ENCODE results near the gene TBX18. TPM values are rescaled to one million over a fixed set of nuclear protein-coding genes. Genes with fewer than 3 reads are reported as not detected.

TBX18 gene
- total and polyA plus RNA-seq, 7 experiments from 2014 or later = not detected

DNA sequence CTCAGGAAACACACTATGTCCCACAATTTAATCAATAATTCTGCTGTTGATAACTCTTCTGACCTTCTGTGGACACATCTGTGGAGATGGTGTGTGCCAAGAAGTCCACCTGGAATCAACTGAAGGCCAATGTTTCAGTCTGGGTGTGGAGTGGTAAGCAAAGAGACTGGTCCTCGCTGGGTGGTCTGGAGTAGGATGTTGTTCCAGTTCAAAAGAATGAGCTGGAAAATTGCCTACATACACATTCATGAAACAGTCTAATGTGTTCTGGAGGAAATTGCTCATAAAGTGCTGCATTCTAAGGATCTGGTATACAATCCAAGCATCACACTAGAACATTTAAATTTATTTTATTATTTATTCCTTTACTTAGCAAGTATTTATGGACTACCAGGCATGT is 33.9 kb upstream of the TBX18 start:
- ChIA-PET CTCF (no interaction called here), POLR2A (no interaction called here)
- no peaks in the 10 kb centered on the region for H3K4me1 ChIP-seq (ENCODE audit: control insufficient read depth in 2 of 2, insufficient read depth in 2 of 2, low read length in 2 of 2)
- no peak for ATAC-seq
- Mint-ChIP-seq H3K36me3 (peaks cover 0 to 5% (median 0%) of the 10 kb centered on the region in 5 donors), H3K4me3 (no peak overlapping the region), H3K27me3 (no peaks in the 10 kb centered on the region), H3K4me1 (no peaks in the 10 kb centered on the region), H3K9me3 (peaks cover 2 to 24% (median 10%) of the 10 kb centered on the region in 11 donors), H3K27ac (no peak overlapping the region)
- no peaks in the 10 kb centered on the region for H3K27me3 ChIP-seq (ENCODE audit: control insufficient read depth in 2 of 2, insufficient read depth in 2 of 2, low read length in 2 of 2)
- no peak overlapping the region for H3K4me3 ChIP-seq (ENCODE audit: low read length)
- no peak for DNase-seq
- no peaks in the 10 kb centered on the region for H3K9me3 ChIP-seq (ENCODE audit: control insufficient read depth in 2 of 3, low read length in 3 of 3)
- no peak overlapping the region for H3K27ac ChIP-seq (ENCODE audit: low read depth, low read length)
- no peaks in the 10 kb centered on the region for H3K36me3 ChIP-seq (ENCODE audit: control insufficient read depth in 2 of 3, insufficient read depth in 3 of 3, low read length in 3 of 3)
- intact Hi-C loops (cut with micrococcal nuclease) = no loop called here

DNA sequence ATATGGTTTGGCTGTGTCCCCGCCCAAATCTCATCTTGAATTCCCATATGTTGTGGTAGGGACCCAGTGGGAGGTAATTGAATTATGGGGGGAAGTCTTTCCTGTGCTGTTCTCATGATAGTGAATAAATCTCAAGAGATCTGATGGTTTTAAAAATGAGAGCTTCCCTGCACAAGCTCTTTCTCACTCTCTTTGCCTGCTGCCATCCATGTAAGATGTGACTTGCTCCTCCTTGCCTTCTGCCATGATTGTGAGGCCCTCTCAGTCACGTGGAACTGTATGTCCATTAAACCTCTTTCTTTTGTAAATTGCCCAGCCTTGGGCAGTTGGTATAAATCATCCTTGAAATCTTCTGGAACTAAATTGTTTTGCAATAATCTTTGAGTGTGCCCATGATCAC is 31.9 kb upstream of the TBX18 start:
- ATAC-seq (no peak), DNase-seq (no peak)
- Histone ChIP-seq H3K4me1 (ENCODE audit: control insufficient read depth in 2 of 2, insufficient read depth in 2 of 2, low read length in 2 of 2) (no peaks in the 10 kb centered on the region), H3K27me3 (ENCODE audit: control insufficient read depth in 2 of 2, insufficient read depth in 2 of 2, low read length in 2 of 2) (no peaks in the 10 kb centered on the region), H3K27ac (ENCODE audit: low read depth, low read length) (no peak overlapping the region), H3K36me3 (ENCODE audit: control insufficient read depth in 2 of 3, insufficient read depth in 3 of 3, low read length in 3 of 3) (no peaks in the 10 kb centered on the region), H3K4me3 (ENCODE audit: low read length) (no peak overlapping the region), H3K9me3 (ENCODE audit: control insufficient read depth in 2 of 3, low read length in 3 of 3) (no peaks in the 10 kb centered on the region)
- ChIA-PET POLR2A (no interaction called here), CTCF (no interaction called here)
- Mint-ChIP-seq H3K27me3 (no peaks in the 10 kb centered on the region), H3K4me3 (no peak overlapping the region), H3K27ac (no peak overlapping the region), H3K4me1 (no peaks in the 10 kb centered on the region), H3K36me3 (peaks cover 0 to 5% (median 0%) of the 10 kb centered on the region in 5 donors), H3K9me3 (peaks cover 2 to 30% (median 13%) of the 10 kb centered on the region in 11 donors)
- intact Hi-C loops (cut with micrococcal nuclease) = no loop called here

DNA sequence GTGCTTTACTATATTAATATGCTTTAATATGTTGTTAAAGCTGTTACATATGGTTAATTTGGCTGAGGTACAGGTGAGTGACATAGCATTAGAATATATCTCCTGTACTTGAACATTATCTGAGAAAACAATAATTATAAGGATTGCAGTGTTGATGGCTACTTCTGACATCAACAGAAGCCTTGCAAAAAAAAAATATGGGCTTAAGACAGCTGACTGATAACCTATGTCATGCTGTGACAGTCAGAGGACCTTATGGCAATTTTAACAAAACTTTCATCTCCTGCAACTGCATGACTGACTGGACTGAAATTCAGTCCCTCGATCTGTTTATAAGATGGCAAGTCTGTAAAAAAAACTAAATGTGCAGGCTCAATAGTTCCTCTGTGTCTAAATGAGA is 27.5 kb upstream of the TBX18 start:
- CTCF ChIA-PET = no interaction called here
- H3K27me3 Mint-ChIP-seq = no peaks in the 10 kb centered on the region
- H3K9me3 ChIP-seq (ENCODE audit: control insufficient read depth in 2 of 3, low read length in 3 of 3) = no peaks in the 10 kb centered on the region

DNA sequence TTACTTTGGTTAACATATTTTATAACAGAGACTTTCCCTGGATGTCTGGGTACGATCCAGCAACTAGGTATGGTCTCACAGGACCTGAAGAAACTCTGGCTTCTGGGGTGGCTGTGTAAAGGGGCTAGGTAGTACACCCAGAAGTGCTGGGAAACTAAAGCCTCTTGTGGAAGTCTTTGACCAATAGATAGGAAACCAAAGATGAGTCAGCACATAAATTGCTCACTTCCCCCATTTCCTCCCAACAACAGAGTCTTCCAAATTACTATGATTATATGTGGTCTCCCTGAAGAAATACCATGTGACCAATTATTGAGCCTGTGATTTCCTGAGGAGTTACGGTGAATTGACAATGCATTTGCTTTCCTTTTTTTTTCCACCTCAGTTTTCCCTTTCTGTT is 26.8 kb upstream of the TBX18 start:
- ATAC-seq = no peak
- Histone ChIP-seq H3K27ac (ENCODE audit: low read depth, low read length) (no peak overlapping the region), H3K9me3 (ENCODE audit: control insufficient read depth in 2 of 3, low read length in 3 of 3) (no peaks in the 10 kb centered on the region), H3K27me3 (ENCODE audit: control insufficient read depth in 2 of 2, insufficient read depth in 2 of 2, low read length in 2 of 2) (no peaks in the 10 kb centered on the region), H3K4me3 (ENCODE audit: low read length) (no peak overlapping the region), H3K4me1 (ENCODE audit: control insufficient read depth in 2 of 2, insufficient read depth in 2 of 2, low read length in 2 of 2) (no peaks in the 10 kb centered on the region), H3K36me3 (ENCODE audit: control insufficient read depth in 2 of 3, insufficient read depth in 3 of 3, low read length in 3 of 3) (no peaks in the 10 kb centered on the region)
- H3K4me3 Mint-ChIP-seq = no peak overlapping the region
- no peaks in the 10 kb centered on the region for H3K36me3 Mint-ChIP-seq
- ChIA-PET POLR2A (no interaction called here), CTCF (no interaction called here)
- intact Hi-C loops (cut with micrococcal nuclease) = no loop called here
- peaks cover 0 to 23% (median 5%) of the 10 kb centered on the region in 11 donors for H3K9me3 Mint-ChIP-seq
- no peak for DNase-seq
- H3K27ac Mint-ChIP-seq = no peak overlapping the region
- H3K4me1 Mint-ChIP-seq = no peaks in the 10 kb centered on the region
- H3K27me3 Mint-ChIP-seq = no peaks in the 10 kb centered on the region

More for the DNA sequence above, 27.5 kb upstream of the TBX18 start:
- peaks cover 2 to 30% (median 10%) of the 10 kb centered on the region in 11 donors for H3K9me3 Mint-ChIP-seq
- no peak for DNase-seq
- intact Hi-C loops (cut with micrococcal nuclease) = no loop called here
- no peak overlapping the region for H3K27ac Mint-ChIP-seq
- no peak overlapping the region for H3K4me3 ChIP-seq (ENCODE audit: low read length)
- POLR2A ChIA-PET = no interaction called here
- no peaks in the 10 kb centered on the region for H3K4me1 Mint-ChIP-seq
- H3K27me3 ChIP-seq (ENCODE audit: control insufficient read depth in 2 of 2, insufficient read depth in 2 of 2, low read length in 2 of 2) = no peaks in the 10 kb centered on the region
- no peaks in the 10 kb centered on the region for H3K4me1 ChIP-seq (ENCODE audit: control insufficient read depth in 2 of 2, insufficient read depth in 2 of 2, low read length in 2 of 2)
- H3K36me3 ChIP-seq (ENCODE audit: control insufficient read depth in 2 of 3, insufficient read depth in 3 of 3, low read length in 3 of 3) = no peaks in the 10 kb centered on the region
- H3K36me3 Mint-ChIP-seq = peaks cover 0 to 5% (median 0%) of the 10 kb centered on the region in 5 donors
- no peak overlapping the region for H3K4me3 Mint-ChIP-seq
- H3K27ac ChIP-seq (ENCODE audit: low read depth, low read length) = no peak overlapping the region
- no peak for ATAC-seq

DNA sequence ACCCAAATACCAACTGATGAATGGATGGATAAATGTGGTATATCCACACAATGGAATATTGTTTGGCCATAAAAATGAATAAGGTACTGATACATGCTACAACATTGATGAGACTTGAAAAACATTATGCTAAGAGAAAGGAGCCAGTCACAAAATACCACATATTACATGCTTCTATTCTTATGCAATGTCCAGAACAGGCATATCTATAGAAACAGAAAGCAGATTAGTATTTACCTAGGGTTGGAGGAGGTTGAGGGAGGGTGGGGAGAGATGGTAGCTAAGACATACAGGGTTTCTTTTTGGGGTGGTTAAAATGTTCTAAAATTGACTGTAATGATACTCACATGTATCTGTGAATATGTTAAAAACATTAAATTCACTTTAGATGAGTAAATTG is 24.8 kb upstream of the TBX18 start:
- H3K4me3 ChIP-seq (ENCODE audit: low read length) = no peak overlapping the region
- ATAC-seq (no peak), DNase-seq (no peak)
- no peaks in the 10 kb centered on the region for H3K36me3 ChIP-seq (ENCODE audit: control insufficient read depth in 2 of 3, insufficient read depth in 3 of 3, low read length in 3 of 3)
- Mint-ChIP-seq H3K4me1 (no peaks in the 10 kb centered on the region), H3K27me3 (no peaks in the 10 kb centered on the region), H3K36me3 (no peaks in the 10 kb centered on the region), H3K4me3 (no peak overlapping the region), H3K27ac (no peak overlapping the region), H3K9me3 (peaks cover 0 to 18% (median 5%) of the 10 kb centered on the region in 11 donors)
- H3K9me3 ChIP-seq (ENCODE audit: control insufficient read depth in 2 of 3, low read length in 3 of 3) = no peaks in the 10 kb centered on the region
- H3K4me1 ChIP-seq (ENCODE audit: control insufficient read depth in 2 of 2, insufficient read depth in 2 of 2, low read length in 2 of 2) = no peaks in the 10 kb centered on the region
- intact Hi-C loops (cut with micrococcal nuclease) = no loop called here
- no peaks in the 10 kb centered on the region for H3K27me3 ChIP-seq (ENCODE audit: control insufficient read depth in 2 of 2, insufficient read depth in 2 of 2, low read length in 2 of 2)
- CTCF ChIA-PET = no interaction called here
- H3K27ac ChIP-seq (ENCODE audit: low read depth, low read length) = no peak overlapping the region
- POLR2A ChIA-PET = no interaction called here

DNA sequence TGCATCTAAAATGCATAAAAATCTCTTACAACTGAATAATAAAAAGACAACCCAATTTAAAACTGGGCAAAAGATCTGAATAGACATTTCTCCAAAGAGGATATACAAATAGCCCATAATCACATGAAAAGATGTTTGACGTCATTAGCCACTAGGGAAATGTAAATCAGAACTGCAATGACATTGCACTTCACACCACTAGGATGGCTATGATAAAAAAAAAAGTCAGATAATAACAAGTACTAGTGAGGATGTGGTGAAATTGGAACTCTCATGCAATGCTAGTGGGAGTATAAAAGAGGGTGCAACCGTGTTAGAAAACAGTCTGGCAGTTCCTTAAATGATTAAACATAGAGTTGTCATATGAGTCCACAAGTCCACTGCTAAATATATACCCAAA is 24.3 kb upstream of the TBX18 start:
- Mint-ChIP-seq H3K36me3 (no peaks in the 10 kb centered on the region), H3K9me3 (peaks cover 0 to 18% (median 5%) of the 10 kb centered on the region in 11 donors), H3K4me3 (no peak overlapping the region), H3K4me1 (no peaks in the 10 kb centered on the region), H3K27ac (no peak overlapping the region), H3K27me3 (no peaks in the 10 kb centered on the region)
- ATAC-seq (no peak), DNase-seq (no peak)
- H3K4me1 ChIP-seq (ENCODE audit: control insufficient read depth in 2 of 2, insufficient read depth in 2 of 2, low read length in 2 of 2) = no peaks in the 10 kb centered on the region
- no peak overlapping the region for H3K27ac ChIP-seq (ENCODE audit: low read depth, low read length)
- intact Hi-C loops (cut with micrococcal nuclease) = no loop called here
- H3K4me3 ChIP-seq (ENCODE audit: low read length) = no peak overlapping the region
- ChIA-PET POLR2A (no interaction called here), CTCF (no interaction called here)
- no peaks in the 10 kb centered on the region for H3K36me3 ChIP-seq (ENCODE audit: control insufficient read depth in 2 of 3, insufficient read depth in 3 of 3, low read length in 3 of 3)
- no peaks in the 10 kb centered on the region for H3K9me3 ChIP-seq (ENCODE audit: control insufficient read depth in 2 of 3, low read length in 3 of 3)
- no peaks in the 10 kb centered on the region for H3K27me3 ChIP-seq (ENCODE audit: control insufficient read depth in 2 of 2, insufficient read depth in 2 of 2, low read length in 2 of 2)

DNA sequence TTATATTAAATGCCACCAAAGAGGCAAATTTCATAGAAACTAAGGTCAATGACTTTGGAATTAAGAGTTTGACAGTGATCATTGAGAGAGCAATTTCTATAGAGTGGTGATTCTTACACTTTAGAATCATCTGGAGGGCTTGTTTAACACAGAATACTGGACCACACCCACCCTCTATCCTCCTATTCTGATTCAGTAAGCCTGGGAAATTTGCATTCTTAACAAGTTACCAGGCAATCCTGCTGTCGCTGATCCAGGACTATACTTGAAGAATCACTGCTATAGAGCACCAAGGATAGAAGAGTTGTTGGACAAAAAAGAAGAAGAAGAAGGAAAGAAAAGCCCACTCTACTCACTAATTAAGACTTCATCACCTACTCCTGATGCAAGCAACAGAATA is 21.3 kb upstream of the TBX18 start:
- H3K36me3 Mint-ChIP-seq = no peaks in the 10 kb centered on the region
- no peak overlapping the region for H3K27ac ChIP-seq (ENCODE audit: low read depth, low read length)
- no peak overlapping the region for H3K4me3 Mint-ChIP-seq

More for the DNA sequence above, 21.3 kb upstream of the TBX18 start:
- intact Hi-C loops (cut with micrococcal nuclease) = no loop called here
- ChIA-PET POLR2A (no interaction called here), CTCF (no interaction called here)
- H3K27me3 Mint-ChIP-seq = peaks cover 0 to 13% (median 0%) of the 10 kb centered on the region in 5 donors
- Histone ChIP-seq H3K36me3 (ENCODE audit: control insufficient read depth in 2 of 3, insufficient read depth in 3 of 3, low read length in 3 of 3) (no peaks in the 10 kb centered on the region), H3K9me3 (ENCODE audit: control insufficient read depth in 2 of 3, low read length in 3 of 3) (no peaks in the 10 kb centered on the region), H3K4me1 (ENCODE audit: control insufficient read depth in 2 of 2, insufficient read depth in 2 of 2, low read length in 2 of 2) (no peaks in the 10 kb centered on the region), H3K27me3 (ENCODE audit: control insufficient read depth in 2 of 2, insufficient read depth in 2 of 2, low read length in 2 of 2) (no peaks in the 10 kb centered on the region), H3K4me3 (ENCODE audit: low read length) (no peak overlapping the region)
- no peak overlapping the region for H3K27ac Mint-ChIP-seq
- DNase-seq (no peak), ATAC-seq (no peak)
- H3K9me3 Mint-ChIP-seq = peaks cover 0 to 15% (median 1%) of the 10 kb centered on the region in 11 donors
- no peaks in the 10 kb centered on the region for H3K4me1 Mint-ChIP-seq
